ENCODE results near the gene SIL1.

GRCh38 chr5:139215107-139215975 lies 17.2 kb upstream of the SIL1 start:
- no peak for TF ChIP-seq EZH2 (IDR thresholded peaks at IDR 0.05; ENCODE audit: insufficient read depth, poor library complexity, severe bottlenecking)
- TF ChIP-seq EZH2phosphoT487 (IDR thresholded peaks at IDR 0.05; ENCODE audit: insufficient read depth, low read depth) = no peak
